GM18502 (cell line): Measurements from ENCODE around the gene DNM2.

Source experiments
- ATAC-seq: cut with Tn5 transposase; IDR thresholded peaks from one replicate; pipeline ENCODE4 v1.9.1; 2021; ENCODE audit warnings: mild to moderate bottlenecking; ENCODE audit not compliant: unreplicated experiment, poor library complexity

Gene DNM2

DNA sequence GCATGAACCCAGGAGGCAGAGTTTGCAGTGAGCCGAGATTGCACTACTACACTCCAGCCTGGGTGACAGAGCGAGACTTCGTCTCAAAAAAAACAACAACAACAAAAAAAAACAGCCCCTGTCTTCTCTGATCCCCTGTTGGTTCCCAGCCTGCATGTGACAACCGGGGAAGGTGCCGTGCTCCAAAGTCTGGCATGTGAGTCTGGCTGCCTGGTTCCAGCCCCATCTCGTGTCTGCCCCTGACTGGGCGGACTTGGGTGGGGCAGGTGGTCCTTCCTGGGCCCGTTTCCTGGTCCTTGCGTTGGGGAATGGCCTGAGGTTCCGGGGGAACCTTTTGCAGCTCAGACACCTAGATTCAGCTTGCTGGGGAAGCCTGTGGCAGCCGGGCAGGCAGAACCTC, 50.5 kb downstream of the DNM2 start:
- no peak for ATAC-seq

DNA sequence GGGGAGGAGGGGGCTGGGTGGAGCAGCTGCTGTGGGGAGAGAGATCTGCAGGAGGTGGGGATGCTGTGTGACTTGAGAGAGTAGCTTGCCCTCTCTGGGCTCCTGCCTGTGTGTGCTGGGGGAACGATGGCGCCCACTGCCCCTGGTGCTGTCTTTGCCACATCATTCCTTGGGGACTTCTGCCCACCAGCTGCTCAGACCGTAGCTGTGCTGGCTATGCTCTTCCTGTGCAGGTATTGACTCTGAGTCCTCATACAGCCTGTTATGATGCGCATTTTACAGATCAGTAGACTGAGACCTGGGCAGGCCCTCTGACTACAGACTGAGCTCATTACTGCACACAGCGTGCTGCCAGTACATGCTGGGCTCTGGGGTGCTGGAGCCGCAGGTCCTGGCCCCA, 51.1 kb downstream of the DNM2 start:
- ATAC-seq, result no peak

DNA sequence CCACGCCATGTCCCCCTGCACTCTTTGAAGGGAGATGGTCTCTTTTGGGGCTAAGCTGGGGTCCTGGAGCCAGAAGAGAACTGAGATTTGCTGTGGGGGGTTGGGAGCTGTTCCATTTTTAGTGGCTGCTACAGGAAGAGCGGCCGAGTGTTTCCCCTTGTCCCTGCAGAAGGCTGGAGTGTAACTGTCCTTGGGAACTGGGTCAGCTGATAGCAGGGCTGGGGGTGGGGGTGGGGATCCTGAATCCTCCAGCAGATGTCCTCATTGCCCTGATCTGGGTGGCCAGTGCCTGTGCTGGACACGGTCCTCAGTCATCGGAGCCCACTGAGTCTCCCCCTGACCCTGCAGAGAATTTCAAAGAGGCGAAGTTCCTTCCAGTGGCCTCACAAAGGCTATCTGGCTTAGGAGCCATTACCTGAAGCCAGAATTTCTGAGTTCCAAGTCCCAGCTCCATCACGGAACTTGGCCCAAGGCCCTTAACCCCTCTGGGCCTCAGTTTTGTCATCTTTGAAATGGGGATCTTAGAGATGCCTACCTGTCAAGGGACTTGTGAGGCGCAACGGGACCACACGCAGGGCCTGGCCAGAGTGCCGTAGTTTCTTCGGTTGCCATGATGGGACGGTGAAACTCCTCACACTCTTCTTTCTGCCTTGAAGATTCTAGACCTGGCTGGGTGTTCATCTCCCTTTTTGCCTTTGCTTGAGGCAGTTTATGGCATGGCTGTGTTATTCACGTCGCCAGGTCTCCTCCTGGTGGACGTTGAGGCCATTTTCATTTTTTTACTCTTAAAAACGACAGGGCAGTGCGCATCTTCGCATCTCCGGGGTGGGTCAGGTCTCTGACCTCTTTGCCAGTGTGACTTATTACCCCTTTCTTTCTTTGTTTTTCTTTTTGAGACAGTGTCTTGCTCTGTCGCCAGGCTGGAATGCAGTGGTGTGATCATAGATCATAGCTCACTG, 51.9 kb downstream of the DNM2 start:
- no peak for ATAC-seq

DNA sequence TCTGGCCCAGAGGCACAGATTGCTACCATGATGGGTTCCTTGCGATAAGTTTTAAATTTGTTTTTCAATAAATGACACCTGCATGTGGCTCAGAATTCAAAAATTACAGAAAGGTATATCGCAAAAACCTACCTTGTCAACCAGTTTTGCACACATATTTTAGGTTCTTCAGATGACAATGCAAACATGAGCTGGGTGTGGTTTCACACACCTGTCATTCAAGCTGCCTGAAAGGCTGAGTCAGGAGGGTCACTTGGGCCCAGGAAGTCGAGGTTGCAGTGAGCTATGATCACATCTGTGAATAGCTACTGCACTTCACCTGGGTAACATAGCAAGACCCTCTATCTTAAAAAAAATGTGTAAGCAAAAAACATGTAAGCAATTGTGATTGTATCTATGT, 56.1 kb downstream of the DNM2 start:
- no peak for ATAC-seq

GRCh38 chr19:10774893-10775292, 57.0 kb downstream of the DNM2 start:
- no peak for ATAC-seq

DNA sequence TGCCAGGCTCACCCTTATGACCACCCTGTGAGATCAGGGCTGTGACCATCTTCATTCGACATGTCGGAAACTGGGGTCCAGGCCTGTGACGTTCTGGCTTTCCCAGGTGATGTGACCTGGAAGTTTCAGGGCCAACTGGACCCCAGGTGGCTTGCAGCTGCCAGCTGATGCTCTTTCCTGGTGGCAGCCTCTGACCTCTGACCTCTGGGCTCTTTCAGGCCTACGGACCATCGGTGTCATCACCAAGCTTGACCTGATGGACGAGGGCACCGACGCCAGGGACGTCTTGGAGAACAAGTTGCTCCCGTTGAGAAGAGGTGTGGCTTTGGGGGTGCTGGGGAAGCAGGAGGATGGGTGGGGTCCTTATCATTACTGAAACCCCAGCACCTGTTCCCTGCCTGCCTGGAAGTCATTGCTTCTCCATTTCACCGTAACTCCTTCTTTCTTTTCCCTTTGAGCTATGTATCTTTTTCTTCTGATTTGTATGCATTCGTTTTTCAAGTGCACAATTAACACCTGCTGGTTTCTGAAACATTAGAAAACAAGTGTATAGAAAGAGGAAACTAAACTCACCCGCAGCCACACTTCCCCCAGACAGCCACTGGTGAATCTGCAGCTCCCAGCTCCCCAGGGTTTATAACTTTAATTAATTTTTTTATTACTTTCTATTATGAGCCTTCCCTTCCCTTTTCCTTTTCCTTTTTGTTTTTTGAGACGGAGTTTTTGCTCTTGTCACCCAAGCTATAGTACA, 59.2 kb downstream of the DNM2 start:
- ATAC-seq, result no peak

DNA sequence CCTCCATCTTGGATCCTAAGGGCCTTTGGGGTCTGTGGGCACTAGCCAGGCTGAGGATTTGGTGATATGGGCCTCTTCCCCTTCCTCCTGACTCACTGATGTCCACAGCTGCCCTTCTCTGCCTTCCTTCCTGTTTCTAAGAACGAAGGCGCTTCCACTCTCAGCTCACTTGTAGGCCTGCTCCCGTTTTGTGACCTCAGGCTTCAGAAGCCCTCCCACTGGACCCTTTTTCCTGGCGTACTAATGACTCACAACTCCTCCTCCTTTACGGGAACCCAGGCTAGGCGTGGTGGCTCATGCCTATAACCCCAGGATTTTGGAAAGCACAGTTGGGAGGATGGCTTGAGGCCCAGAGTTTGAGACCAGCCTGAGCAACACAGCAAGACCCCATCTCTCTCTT, 62.5 kb downstream of the DNM2 start:
- ATAC-seq, result no peak

DNA sequence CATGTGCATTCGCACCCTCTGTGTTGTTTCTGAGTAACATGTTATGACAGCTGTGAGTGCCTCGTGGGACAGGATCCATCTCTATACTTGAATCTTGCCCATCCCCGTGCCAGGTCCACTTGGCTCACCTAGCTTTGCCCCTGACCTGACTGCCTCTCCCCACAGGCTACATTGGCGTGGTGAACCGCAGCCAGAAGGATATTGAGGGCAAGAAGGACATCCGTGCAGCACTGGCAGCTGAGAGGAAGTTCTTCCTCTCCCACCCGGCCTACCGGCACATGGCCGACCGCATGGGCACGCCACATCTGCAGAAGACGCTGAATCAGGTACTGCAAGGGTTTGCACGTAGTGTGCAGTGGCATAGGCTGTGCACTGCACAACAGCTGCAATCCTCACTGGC, 64.9 kb downstream of the DNM2 start:
- ATAC-seq, result no peak

DNA sequence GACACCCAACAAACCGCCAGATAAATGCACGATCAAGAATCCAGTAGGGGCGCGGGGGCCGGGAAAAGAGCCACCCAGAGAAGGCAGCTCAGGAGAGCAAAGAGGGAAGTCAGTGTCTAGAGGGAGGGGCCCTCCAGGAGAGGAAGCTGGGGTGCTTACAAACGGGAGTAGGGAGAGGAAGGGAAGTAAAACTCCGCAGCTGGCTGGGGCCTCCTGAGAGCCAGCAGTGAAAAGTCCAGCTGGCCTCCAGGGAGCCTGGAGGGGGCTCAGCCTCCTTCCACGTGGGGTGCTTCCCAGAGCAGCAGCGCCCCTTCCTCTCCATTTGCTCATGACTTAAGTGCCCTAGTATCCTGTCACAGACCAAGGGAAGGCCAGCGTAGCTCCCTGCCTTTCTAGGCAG, 66.4 kb downstream of the DNM2 start:
- ATAC-seq, result no peak

GRCh38 chr19:10788146-10788545, 70.3 kb downstream of the DNM2 start:
- ATAC-seq, result no peak

DNA sequence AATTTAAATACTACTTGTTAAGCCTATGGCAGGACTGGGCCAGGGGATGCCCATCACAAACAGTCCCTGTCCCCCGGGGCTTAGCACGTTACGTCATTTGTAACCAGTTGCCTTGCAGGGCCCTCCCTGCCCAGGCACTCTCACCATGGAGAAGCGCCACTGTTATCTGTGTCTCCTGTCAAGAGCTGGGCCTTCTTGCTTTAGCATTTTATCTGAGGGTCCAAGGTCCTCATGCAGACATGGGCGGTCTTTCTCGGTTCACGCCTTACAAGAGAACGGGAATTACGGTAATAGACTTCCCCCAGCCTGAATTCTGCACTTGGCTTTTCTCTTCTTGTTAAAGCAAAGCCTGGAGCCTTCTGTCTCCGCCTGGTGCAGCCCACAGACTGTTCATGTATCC, 72.0 kb downstream of the DNM2 start:
- no peak for ATAC-seq

GRCh38 chr19:10796653-10797052, 78.8 kb downstream of the DNM2 start:
- ATAC-seq, result no peak

DNA sequence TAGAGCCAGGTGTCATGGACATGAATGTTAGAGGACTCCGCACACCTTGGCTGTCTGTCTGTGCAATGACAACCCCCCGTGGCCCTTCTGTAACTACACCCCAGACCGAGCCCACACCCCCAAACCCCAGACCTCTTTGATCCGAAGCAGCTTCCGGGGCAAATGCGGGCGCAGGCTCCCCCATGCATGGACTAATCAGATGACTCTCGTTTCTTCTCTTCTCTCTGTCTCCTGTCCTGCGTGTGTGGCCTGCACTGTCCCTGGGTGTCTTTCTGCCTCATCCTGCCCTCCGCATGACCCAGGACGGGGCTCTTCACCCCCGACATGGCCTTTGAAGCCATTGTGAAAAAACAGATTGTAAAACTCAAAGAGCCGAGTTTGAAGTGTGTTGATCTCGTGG, 79.2 kb downstream of the DNM2 start:
- ATAC-seq, result no peak

- no peak for ATAC-seq
Measured at GRCh38 chr19:10797541-10798256, 79.8 kb downstream of the DNM2 start.

GRCh38 chr19:10800488-10800887, 82.6 kb downstream of the DNM2 start:
- ATAC-seq, result no peak

GRCh38 chr19:10802479-10802878, 84.6 kb downstream of the DNM2 start:
- no peak for ATAC-seq

DNA sequence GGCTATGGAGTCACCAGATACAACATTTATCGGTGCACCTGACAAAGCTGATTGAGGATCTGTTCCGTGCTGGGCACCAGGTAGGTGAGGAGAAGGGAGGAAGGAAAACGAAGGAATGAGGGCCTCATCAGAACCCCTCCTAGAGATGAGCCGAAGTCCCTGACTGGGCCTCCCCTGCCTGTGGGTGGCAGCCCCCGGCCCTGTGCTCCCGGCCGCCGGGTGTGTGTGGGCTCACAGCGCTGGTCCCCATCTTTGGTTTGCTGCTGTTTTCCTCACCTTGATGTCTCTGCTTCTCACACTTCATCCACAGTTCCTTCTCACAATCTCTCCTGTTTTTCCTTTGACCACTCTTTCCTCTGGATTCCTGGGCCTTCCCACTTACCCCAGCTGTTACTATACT, 85.4 kb downstream of the DNM2 start:
- no peak for ATAC-seq

DNA sequence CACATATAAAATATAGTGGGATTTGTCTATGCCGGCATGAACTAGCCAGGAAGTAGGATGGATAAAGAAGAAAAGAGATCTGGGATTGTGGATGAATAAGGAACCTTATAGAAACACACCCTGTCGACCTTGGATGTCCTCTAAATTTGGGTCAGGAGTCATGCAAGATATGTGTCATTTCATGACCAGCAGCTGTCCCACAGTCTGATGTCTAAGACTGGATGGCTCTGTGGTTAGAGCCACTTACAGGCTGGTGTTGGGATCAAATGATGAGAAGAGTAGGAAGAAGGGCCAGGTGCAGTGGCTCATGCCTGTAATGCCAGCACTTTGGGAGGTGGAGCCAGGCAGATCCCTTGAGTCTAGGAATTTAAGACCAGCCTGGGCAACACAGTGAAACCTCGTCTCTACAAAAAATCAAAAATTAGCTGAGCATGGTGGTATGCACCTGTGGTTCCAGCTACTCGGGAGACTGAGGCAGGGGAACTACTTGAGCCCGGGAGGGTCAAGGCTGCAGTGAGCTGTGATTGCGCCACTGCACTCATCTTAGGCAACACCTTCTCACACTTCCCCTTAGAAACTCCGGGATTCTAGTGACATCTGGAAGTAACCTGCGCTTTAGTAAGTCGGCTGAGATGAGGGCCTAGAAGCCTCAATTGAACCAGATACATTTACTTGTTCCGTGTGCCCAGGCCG, 87.3 kb downstream of the DNM2 start:
- no peak for ATAC-seq

DNA sequence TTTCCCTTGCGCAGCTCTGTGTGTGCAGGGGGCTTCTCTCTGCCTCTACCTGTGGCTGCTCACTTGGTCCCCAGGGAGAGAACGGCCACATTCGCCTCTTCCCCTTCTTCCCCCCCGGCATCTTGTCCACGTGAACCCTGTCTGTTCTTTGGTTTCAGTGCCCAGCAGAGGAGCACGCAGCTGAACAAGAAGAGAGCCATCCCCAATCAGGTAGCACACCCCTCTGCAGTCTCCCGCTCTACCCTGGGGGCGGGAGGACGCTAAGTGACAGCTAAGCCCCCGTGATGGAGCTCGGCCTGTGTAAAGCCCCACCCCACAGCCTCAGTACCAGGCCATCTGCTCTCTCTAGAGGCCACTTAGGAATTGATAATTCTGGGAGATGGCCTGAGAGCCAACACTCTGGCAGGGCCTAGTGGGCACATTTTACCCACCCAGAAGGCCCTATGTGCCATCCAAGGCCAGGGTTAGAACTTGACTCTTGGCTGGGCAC, 87.9 kb downstream of the DNM2 start:
- ATAC-seq, result no peak

DNA sequence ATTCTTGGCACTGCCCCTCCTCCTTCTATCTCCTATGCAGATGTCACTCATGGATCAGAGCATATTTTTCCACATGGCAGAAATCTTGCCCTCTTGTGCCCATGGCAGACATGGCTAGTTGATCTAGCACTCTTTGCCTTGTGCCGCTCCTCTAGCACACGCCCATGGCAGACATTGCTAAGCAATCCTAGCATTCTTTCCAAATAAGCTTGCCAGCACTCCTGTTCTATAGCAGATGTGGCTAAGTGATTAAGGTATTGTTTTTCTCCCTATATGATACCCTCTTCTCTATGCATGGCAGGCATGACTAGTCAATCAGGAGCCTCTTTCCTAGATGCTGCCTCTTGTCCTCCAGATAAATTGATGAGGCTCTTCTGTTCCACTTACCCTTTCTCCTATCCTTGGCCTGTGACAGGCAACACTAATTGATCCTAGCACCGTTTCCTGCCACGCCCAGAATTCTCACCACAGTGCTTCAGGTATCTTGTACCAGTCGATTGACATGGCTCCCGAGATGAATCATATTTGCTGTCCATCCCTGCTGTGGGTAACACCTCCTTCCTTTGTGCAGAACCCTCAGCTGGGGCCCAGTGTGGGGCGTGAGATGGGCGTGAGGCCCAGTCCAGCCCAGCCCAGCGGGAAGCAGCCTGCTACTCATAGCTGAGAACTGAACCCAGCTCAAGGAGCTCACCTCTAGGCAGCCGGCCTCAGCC, 91.2 kb downstream of the DNM2 start:
- no peak for ATAC-seq
